ENCODE results near the gene KDELR3.

GRCh38 chr22:38489142-38489541 lies 21.2 kb downstream of the KDELR3 start:
- TF ChIP-seq POLR2AphosphoS5 (IDR thresholded peaks at IDR 0.05) (peak; percentile 53 to 75 (median 66)), CTCF (IDR thresholded peaks at IDR 0.05 in 8 of 11, conservative IDR thresholded peaks at IDR 0.05 in 3 of 11) (no peak)

Measured in spleen (tissue), 7 donors.